Small intestine (tissue), 7 donors: ENCODE results near the gene LHPP. TPM values are rescaled to one million over a fixed set of nuclear protein-coding genes. Genes with fewer than 3 reads are reported as not detected.

Source experiments
- DNase-seq, 2 donors: peaks; one replicate each; pipeline versions ENCODE4 v3.0.0 to v3.0.0-alpha.2; 2013
- FAIRE-seq: peaks from 2 replicates; lab custom pipeline; 2012; peaks lifted over from hg19 to GRCh38; lab: Jason Lieb, UNC
- H3K27ac ChIP-seq, 3 donors: one replicate each; pipeline ENCODE4 v1.5.1; 2013; ENCODE audit warnings: low read length in 2 of 3, mild to moderate bottlenecking in 2 of 3, control low read depth in 1 of 3, inconsistent platforms in 1 of 3, low read depth in 1 of 3, moderate library complexity in 1 of 3
- H3K27me3 ChIP-seq, 3 donors: one replicate each; pipeline ENCODE4 v1.6.1; 2013; ENCODE audit warnings: low read length in 3 of 3, inconsistent platforms in 1 of 3; ENCODE audit not compliant: control insufficient read depth in 3 of 3, insufficient read depth in 3 of 3
- H3K36me3 ChIP-seq, 3 donors: one replicate each; pipeline ENCODE4 v1.6.1; 2013; ENCODE audit warnings: low read length in 3 of 3, inconsistent platforms in 1 of 3, low read depth in 1 of 3, mild to moderate bottlenecking in 1 of 3, moderate library complexity in 1 of 3; ENCODE audit not compliant: control insufficient read depth in 3 of 3, insufficient read depth in 2 of 3
- H3K4me1 ChIP-seq, 3 donors: one replicate each; pipeline ENCODE4 v1.6.1; 2013; ENCODE audit warnings: low read length in 2 of 3, inconsistent platforms in 1 of 3, low read depth in 1 of 3, mild to moderate bottlenecking in 1 of 3, moderate library complexity in 1 of 3; ENCODE audit not compliant: control insufficient read depth in 3 of 3, insufficient read depth in 2 of 3
- H3K4me3 ChIP-seq, 3 donors: one replicate each; pipeline ENCODE4 v1.5.1; 2013; ENCODE audit warnings: low read length in 3 of 3, control low read depth in 1 of 3, inconsistent platforms in 1 of 3, low read depth in 1 of 3, mild to moderate bottlenecking in 1 of 3, moderate library complexity in 1 of 3
- H3K9me3 ChIP-seq, 2 donors: one replicate each; pipeline ENCODE4 v1.6.1; 2013; ENCODE audit warnings: low read depth in 1 of 2, low read length in 1 of 2; ENCODE audit not compliant: control insufficient read depth in 2 of 2, insufficient read depth in 1 of 2
- WGBS, 3 donors: extraction: QIAGEN DNeasy Blood & Tissue Kit; methylation state at CpG; one replicate each; pipeline ENCODE4 v1.1.7; 2013; 5-methylcytosine and 5-hydroxymethylcytosine counted together
- polyA plus RNA-seq, 4 donors: library from polyadenylated mRNA; stranded (reverse) in 3 of 4; unstranded in 1 of 4; fragments of 200-250 nt in 3 of 4; fragments of 120-200 nt in 1 of 4; gene quantifications; one replicate each; pipeline versions ENCODE4 v1.2.1 to v1.2.3, GENCODE V29; 2013
- donor health status: healthy with polysubstance abuse.
- donor health status: control.
- donor health status: control.
- donor health status: Bipolar disorder and iron deficiency.
- donor health status: healthy.

The LHPP gene
- polyA plus RNA-seq, 4 donors = 17.2 to 47.7 (median 35.0) TPM

GRCh38 chr10:124622866-124623536 lies 161.4 kb downstream of the LHPP start:
- 86 to 91% (median 89%) methylated on average over 30 to 31 of the region's 31 CpGs for WGBS, 3 donors

GRCh38 chr10:124624006-124624405 lies 162.4 kb downstream of the LHPP start:
- no peaks in the 10 kb centered on the region for H3K27me3 ChIP-seq
- peaks cover 0 to 83% (median 2%) of the 10 kb centered on the region in 3 donors for H3K36me3 ChIP-seq
- H3K4me1 ChIP-seq = peaks cover 9 to 34% (median 11%) of the 10 kb centered on the region in 3 donors
- no peaks in the 10 kb centered on the region for H3K9me3 ChIP-seq
- no peak for DNase-seq
- FAIRE-seq = no peak
- WGBS, 3 donors = 90 to 94% (median 91%) methylated on average over 13 of the region's 13 CpGs
- H3K27ac ChIP-seq = no peak overlapping the region
- no peak overlapping the region for H3K4me3 ChIP-seq

More at GRCh38 chr10:124622866-124623536, 161.4 kb downstream of the LHPP start:
- H3K9me3 ChIP-seq = no peaks in the 10 kb centered on the region
- DNase-seq (no peak), FAIRE-seq (no peak)
- no peaks in the 10 kb centered on the region for H3K27me3 ChIP-seq
- H3K4me3 ChIP-seq = no peak overlapping the region
- peaks cover 0 to 85% (median 4%) of the 10 kb centered on the region in 3 donors for H3K36me3 ChIP-seq
- H3K27ac ChIP-seq = no peak overlapping the region
- peaks cover 5 to 24% (median 7%) of the 10 kb centered on the region in 3 donors for H3K4me1 ChIP-seq

GRCh38 chr10:124624466-124624865 lies 162.8 kb downstream of the LHPP start:
- Histone ChIP-seq H3K4me1 (peaks cover 9 to 34% (median 12%) of the 10 kb centered on the region in 3 donors), H3K27ac (no peak overlapping the region), H3K9me3 (no peaks in the 10 kb centered on the region), H3K4me3 (no peak overlapping the region), H3K36me3 (peaks cover 0 to 80% (median 2%) of the 10 kb centered on the region in 3 donors), H3K27me3 (no peaks in the 10 kb centered on the region)
- DNase-seq (no peak), FAIRE-seq (no peak)
- 86 to 91% (median 90%) methylated on average over 9 of the region's 9 CpGs for WGBS, 3 donors

GRCh38 chr10:124624895-124625294 lies 163.3 kb downstream of the LHPP start:
- H3K36me3 ChIP-seq = peaks cover 0 to 76% (median 2%) of the 10 kb centered on the region in 3 donors
- no peak overlapping the region for H3K4me3 ChIP-seq
- H3K27me3 ChIP-seq = no peaks in the 10 kb centered on the region
- H3K9me3 ChIP-seq = no peaks in the 10 kb centered on the region
- no peak overlapping the region for H3K27ac ChIP-seq
- FAIRE-seq = no peak
- no peak for DNase-seq
- WGBS, 3 donors = 87 to 91% (median 90%) methylated on average over 15 to 16 of the region's 16 CpGs
- H3K4me1 ChIP-seq = peaks cover 9 to 33% (median 12%) of the 10 kb centered on the region in 3 donors

- Histone ChIP-seq H3K27ac (no peak overlapping the region), H3K9me3 (no peaks in the 10 kb centered on the region), H3K27me3 (no peaks in the 10 kb centered on the region), H3K4me1 (peaks cover 9 to 33% (median 12%) of the 10 kb centered on the region in 3 donors), H3K4me3 (no peak overlapping the region), H3K36me3 (peaks cover 0 to 72% (median 2%) of the 10 kb centered on the region in 3 donors)
- no peak for DNase-seq
- FAIRE-seq = no peak
- WGBS, 3 donors = 90 to 92% (median 92%) methylated on average over 23 of the region's 23 CpGs
These were observed 164.2 kb downstream of the LHPP start for GRCh38 chr10:124625831-124626238.

- peak overlapping the region; percentile 75 to 83 (median 80) for H3K27ac ChIP-seq
- peaks cover 0 to 71% (median under 1%) of the 10 kb centered on the region in 3 donors for H3K36me3 ChIP-seq
- WGBS, 3 donors = 12 to 47% (median 23%) methylated on average over 13 of the region's 13 CpGs
- H3K4me3 ChIP-seq = no peak overlapping the region
- H3K9me3 ChIP-seq = no peaks in the 10 kb centered on the region
- H3K27me3 ChIP-seq = no peaks in the 10 kb centered on the region
- no peak for FAIRE-seq
- peaks cover 9 to 33% (median 12%) of the 10 kb centered on the region in 3 donors for H3K4me1 ChIP-seq
- DNase-seq = peak; percentile 88 to 95
These were observed 165.2 kb downstream of the LHPP start for GRCh38 chr10:124626759-124627380.

- WGBS, 3 donors = 52 to 61% (median 55%) methylated on average over 12 of the region's 12 CpGs
- peaks cover 9 to 33% (median 12%) of the 10 kb centered on the region in 3 donors for H3K4me1 ChIP-seq
- H3K4me3 ChIP-seq = no peak overlapping the region
- no peaks in the 10 kb centered on the region for H3K27me3 ChIP-seq
- H3K27ac ChIP-seq = peak overlapping the region; percentile 72 to 83 (median 80)
- H3K36me3 ChIP-seq = peaks cover 0 to 70% (median 0%) of the 10 kb centered on the region in 3 donors
- peak; percentile 26 to 45 for DNase-seq
- FAIRE-seq = no peak
- no peaks in the 10 kb centered on the region for H3K9me3 ChIP-seq
These were observed 166.4 kb downstream of the LHPP start for GRCh38 chr10:124627866-124628675.

GRCh38 chr10:124628676-124629021 lies 167.0 kb downstream of the LHPP start:
- WGBS, 3 donors = 84 to 88% (median 87%) methylated on average over 9 of the region's 9 CpGs
- peaks cover 0 to 64% (median 0%) of the 10 kb centered on the region in 3 donors for H3K36me3 ChIP-seq
- H3K27me3 ChIP-seq = no peaks in the 10 kb centered on the region
- DNase-seq (no peak), FAIRE-seq (no peak)
- H3K4me3 ChIP-seq = no peak overlapping the region
- peak overlapping the region in 2 of 3 donors; percentile 72 to 80 for H3K27ac ChIP-seq
- no peaks in the 10 kb centered on the region for H3K9me3 ChIP-seq
- peaks cover 9 to 33% (median 12%) of the 10 kb centered on the region in 3 donors for H3K4me1 ChIP-seq
